GM19193 (cell line): ENCODE measurements around the gene MYRF.

Experiments used
- POLR2A ChIP-seq: IDR thresholded peaks from 4 replicates; pipeline ENCODE4 v1.6.1; 2011; ENCODE audit not compliant: insufficient read depth, insufficient read length; ENCODE audit errors: extremely low read depth

MYRF gene

DNA sequence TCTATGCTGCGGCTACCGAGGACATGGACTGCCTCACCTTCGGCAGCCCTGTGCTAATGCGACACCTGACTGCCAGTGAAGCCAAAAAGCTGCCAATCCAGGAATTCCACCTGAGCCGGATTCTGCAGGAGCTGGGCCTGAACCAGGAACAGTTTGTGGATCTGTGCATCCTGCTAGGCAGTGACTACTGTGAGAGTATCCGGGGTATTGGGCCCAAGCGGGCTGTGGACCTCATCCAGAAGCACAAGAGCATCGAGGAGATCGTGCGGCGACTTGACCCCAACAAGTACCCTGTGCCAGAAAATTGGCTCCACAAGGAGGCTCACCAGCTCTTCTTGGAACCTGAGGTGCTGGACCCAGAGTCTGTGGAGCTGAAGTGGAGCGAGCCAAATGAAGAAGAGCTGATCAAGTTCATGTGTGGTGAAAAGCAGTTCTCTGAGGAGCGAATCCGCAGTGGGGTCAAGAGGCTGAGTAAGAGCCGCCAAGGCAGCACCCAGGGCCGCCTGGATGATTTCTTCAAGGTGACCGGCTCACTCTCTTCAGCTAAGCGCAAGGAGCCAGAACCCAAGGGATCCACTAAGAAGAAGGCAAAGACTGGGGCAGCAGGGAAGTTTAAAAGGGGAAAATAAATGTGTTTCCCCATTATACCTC is 43.6 kb downstream of the MYRF start:
- TF ChIP-seq POLR2A = no peak

DNA sequence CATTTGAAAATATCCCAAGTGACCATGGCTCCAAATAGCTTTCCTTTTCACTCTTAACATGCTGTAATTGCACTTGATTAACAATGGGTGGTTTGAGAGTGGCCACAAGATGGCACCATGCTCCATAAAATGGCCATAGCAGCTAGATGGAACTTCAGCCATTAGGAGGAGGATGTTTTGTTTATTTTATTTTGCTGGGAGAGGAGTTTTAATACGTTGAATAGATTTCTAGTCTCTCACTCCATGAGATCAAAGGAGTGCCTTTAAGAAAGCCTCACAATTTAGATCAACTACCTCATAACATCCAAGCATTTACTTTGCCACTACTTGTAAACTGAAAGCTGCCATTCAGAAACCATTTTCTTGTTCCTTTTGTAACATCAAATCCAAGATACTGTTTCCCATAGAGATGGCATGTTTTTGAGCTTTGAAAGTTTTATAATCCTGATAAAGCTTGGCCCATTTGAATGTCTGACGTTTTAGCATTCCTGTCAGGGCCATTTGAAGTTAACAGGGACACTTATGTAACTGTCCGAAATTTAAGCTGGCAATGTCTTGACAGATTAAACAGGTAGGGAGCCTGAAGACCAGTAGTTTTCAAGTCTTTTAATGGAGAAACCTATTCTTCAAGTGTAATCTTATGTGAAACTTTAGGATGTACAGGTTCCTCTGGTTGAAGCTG is 45.0 kb downstream of the MYRF start:
- no peak for TF ChIP-seq POLR2A

DNA sequence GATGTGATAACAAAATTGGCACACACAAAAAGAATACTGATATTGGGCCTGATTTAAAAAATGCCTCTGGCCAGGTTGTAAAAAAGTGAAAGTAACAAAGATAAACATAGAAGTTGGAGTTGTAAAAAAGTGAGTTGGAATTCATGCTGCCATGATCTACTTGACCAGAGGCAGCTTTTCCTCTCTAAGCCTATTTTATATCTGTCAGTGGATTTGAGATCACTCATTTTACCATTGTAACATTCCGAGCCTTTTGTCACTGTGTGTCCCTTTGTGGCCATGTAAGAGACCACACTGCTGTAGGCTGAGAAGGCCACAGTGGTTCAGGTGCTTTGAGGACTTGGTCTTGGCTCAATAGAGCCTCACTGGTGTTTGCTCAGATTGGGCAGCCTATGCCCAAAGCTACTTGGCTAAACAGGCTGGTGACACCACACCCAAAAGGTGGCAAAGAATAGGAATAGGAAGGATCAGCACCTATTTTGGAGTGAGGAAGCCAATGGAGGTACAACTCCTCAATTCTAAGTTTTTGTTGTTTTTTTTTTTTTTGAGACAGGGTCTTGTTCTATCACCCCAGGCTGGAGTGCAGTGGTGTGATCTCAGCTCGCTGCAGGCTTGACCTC is 47.3 kb downstream of the MYRF start:
- no peak for TF ChIP-seq POLR2A

DNA sequence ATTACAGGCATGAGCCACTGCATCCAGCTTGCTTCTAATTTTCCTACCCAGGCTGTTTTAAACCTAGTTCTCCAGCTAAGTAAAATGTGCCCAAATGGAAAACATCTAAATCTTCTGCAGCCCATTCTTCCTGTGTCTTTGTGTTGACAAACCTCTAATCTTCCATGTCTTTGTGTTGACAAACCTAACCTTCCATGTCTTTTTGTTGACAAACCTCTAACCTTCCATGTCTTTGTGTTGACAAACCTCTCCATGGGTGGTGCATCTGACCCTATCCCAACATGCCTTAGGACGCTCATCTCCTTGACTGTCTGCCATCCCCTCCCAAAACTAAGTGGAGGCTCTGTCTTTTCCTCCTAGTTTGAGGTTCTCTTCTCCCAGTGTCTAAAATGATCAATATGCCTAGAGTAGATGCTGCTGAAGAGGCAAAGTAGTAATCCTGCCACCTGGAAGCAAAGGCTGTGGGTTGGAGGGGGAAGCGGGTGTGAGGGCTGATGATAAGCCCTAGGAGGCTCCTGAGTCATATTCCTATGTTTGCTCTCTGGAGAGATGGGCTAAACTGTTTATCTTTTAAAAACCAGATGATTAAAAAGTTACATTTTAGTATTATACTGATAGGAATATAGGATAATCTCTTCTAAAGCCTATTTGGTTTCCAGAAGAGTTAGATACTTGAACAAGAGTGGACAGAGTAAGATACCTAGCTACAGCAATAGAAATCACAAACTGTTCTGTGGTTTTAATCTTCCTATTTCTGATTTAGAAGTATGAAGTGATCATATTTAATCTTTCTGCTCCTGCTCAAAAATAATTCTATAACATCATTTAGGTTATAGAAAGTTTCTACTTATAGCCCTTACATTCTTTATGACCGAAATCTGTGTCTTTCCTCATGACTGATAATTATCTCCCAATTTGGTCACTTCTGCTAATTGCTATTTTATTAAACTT is 48.2 kb downstream of the MYRF start:
- no peak for TF ChIP-seq POLR2A

DNA sequence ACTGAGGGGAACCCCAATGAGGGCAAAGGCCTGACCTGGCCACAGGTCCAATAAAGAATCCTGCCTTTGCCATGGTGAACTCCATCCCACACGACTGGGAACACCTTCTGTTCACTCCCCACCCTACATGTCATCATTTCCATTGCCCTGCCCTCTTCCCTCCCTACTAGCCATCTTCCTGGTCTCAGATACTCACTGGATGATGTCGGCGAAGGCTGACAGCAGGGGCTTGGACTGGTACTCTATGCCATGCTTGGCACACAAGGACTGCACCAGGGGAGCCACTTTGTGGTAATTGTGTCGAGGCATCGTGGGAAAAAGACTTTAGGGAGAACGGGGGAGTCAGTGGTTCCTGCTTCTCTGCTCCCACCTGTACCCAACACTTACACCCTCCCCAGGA is 50.2 kb downstream of the MYRF start:
- TF ChIP-seq POLR2A = no peak

DNA sequence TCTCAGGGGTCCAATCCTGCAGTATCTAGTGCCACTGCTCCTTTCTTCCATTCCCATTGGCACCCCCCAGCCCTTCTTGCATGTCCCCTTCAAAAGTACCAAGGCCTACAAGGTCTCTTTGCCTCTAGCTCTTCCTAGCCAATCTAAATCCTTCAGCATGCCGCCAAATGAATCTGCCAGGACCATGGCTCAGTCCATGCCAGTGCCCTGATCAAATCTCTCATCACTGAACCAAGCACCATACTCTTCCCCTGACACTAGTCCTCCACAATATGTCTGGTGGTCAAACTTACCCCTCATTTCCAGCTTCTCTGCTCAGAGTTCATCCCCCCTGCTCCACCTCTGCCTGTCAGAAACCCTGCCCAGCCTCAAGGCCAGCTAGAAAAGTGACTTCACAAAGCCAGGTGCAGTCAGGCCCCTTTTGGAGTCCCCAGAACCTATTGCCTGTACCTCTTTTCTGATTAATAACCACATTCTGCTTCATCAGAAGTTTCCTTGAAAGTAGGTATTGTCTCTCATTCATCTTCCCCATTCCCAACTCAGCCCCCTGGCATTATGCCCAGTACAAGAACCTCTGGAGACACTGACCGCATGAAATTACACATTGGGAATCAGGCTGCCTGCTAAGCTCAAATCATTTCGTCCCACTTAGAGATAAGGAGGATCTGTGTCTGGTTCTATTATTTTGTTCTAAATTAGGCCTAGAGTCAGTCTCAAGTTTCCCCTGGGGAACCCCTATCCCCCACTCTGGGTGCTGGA is 51.6 kb downstream of the MYRF start:
- TF ChIP-seq POLR2A = no peak

- TF ChIP-seq POLR2A = no peak
These were observed 52.7 kb downstream of the MYRF start for GRCh38 chr11:61805146-61805545.

- TF ChIP-seq POLR2A = no peak
These were observed 54.3 kb downstream of the MYRF start for GRCh38 chr11:61806785-61807184.

DNA sequence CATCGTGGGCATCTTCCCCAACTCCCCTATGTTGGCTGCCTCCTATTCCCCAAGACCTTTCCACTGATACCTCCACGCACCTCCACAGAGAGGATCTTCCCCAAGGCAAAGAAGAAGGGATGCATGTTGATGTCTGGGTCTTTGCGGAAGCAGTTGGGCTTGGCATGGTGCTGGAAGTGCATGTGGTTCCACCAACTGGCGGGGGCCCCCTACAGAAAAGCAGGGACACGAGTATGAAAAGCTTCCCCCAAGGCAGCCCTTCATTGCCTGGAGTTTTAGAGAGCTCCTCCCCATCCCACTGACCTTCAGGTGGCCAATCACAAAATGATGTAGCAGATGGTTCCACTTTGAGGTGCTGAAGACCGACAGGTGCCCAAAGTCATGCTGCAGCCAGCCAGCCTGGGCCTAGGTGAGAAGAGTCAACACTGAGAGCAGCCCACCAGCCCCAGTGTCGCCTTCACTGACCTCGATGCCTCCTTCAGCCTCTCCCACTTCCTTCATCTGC is 58.3 kb downstream of the MYRF start:
- TF ChIP-seq POLR2A = no peak

DNA sequence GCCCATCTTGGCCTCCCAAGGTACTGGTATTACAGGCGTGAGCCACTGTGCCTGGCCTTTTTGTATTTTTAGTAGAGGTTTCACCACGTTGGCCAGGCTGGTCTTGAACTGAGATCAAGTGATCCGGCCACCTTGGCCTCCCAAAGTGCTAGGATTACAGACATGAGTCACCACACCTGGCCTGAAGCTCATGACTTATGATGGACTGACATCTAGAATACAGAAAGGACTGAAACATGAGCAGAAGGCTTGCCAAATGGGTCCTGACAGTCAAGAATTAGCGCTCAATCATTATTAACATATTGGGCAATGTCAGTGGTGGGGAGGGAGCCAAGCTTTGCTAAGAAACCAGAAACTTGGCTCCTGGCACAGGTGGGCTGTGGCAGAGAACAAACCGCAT is 59.4 kb downstream of the MYRF start:
- no peak for TF ChIP-seq POLR2A

DNA sequence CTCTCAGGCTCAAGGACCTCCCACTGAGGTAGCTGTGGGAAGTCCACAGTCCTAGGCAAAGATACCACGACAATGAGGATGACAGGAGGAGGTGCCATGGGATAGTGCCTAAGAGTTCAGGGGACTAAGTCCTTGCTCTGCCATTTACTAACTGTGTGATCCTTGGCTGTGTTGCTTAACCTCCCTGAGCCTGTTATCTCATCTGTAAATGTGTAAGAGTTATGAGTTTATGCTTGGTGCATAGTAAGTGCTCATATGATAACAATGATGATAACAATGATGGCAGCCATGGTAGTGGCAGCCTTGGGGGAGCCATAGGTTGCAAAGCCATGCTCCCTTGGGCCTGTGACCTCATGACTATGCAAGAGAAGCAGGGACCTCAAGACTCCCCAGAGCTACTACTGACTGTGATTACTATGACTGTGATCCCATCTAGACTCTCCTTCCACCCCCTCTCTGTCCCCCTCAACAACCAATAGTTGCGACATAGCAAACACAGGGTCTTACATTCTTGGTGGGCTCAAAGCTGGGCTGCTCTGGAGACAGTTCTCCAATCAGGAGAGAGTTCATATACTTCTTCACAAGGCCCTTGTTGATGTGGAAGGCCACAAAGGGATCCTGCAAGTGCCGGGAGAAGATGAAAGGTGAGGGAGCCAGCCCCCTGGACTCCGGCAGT is 60.4 kb downstream of the MYRF start:
- no peak for TF ChIP-seq POLR2A

- no peak for TF ChIP-seq POLR2A
These were observed 62.0 kb downstream of the MYRF start for GRCh38 chr11:61814247-61814957.

GRCh38 chr11:61814958-61815789 is 62.7 kb downstream of the MYRF start:
- peak; percentile 79 for TF ChIP-seq POLR2A
